K562 (cell line): Measurements from ENCODE around the gene ELF2. TPM values are rescaled to one million over a fixed set of nuclear protein-coding genes. Genes with fewer than 3 reads are reported as not detected.
A peak's percentile ranks its signal among the peaks of the same experiment; 100 is the strongest.

Source experiments
- ATAC-seq: fragments of 200-7000 bp; cut with Tn5 transposase; 3 replicates; pipeline ENCODE4 v1.9.1; 2020; ENCODE audit warnings: moderate library complexity
- BruUV-seq: library from RNA; stranded (reverse); fragments of 400-500 nt; replicated peaks from 2 replicates; lab custom pipeline; 2021; lab: Mats Ljungman, UMichigan
- CTCF ChIA-PET: fragments of 300-600 bp; formaldehyde crosslinking; extraction: SDS; loops from one replicate; lab custom pipeline; 2021; ENCODE audit warnings: low intra/inter-chr PET ratio; lab: Yijun Ruan, JAX
- POLR2A ChIA-PET: fragments of 300-600, 350-650 bp; sonication (Branson Sonifier 250); formaldehyde crosslinking; extraction: SDS; loops from one replicate; lab custom pipeline; 2021; ENCODE audit warnings: antibody characterized with exemption, inconsistent platforms; lab: Yijun Ruan, JAX
- DNase-seq, 4 experiments: peaks; one replicate each; pipeline versions ENCODE4 v3.0.0 to v3.0.0-alpha.2; 2011 to 2018; ENCODE audit warnings: low spot score in 3 of 4, mixed read lengths in 3 of 4; ENCODE audit errors: extremely low read depth in 1 of 4
- FAIRE-seq: peaks from 2 replicates; lab custom pipeline; 2011; peaks lifted over from hg19 to GRCh38; lab: Jason Lieb, UNC
- H2AFZ ChIP-seq: 2 replicates; pipeline ENCODE4 v1.6.0; 2011; ENCODE audit warnings: low read depth, low read length, control low read depth, inconsistent platforms
- H3K27ac ChIP-seq: fragments of 200-600 bp; 3 replicates; pipeline ENCODE4 v1.8.0; 2011; ENCODE audit warnings: low read depth, mild to moderate bottlenecking, control low read depth, inconsistent platforms, low read length, moderate library complexity, mixed read lengths; ENCODE audit errors: extremely low read depth
- H3K27me3 ChIP-seq, 2 experiments: fragments of 300-600 bp in 1 of 2; 2 replicates in 1 of 2; 3 replicates in 1 of 2; pipeline versions ENCODE4 v1.6.0 to v1.8.0; 2011; ENCODE audit warnings: inconsistent platforms in 2 of 2, low read length in 2 of 2, mild to moderate bottlenecking in 1 of 2, mixed read lengths in 1 of 2, moderate library complexity in 1 of 2; ENCODE audit not compliant: control insufficient read depth in 2 of 2, insufficient read depth in 2 of 2
- H3K36me3 ChIP-seq: fragments of 300-600 bp; 3 replicates; pipeline ENCODE4 v1.8.0; 2011; ENCODE audit warnings: mild to moderate bottlenecking, low read length, inconsistent platforms; ENCODE audit not compliant: control insufficient read depth, insufficient read depth
- H3K4me1 ChIP-seq, 2 experiments: fragments of 200-600 bp in 1 of 2; replicated peaks in 1 of 2; 2 replicates in 1 of 2; 3 replicates in 1 of 2; pipeline versions ENCODE4 v1.5.1 to v1.8.0; 2011; ENCODE audit warnings: inconsistent platforms in 2 of 2, low read length in 2 of 2, mild to moderate bottlenecking in 1 of 2, mixed read lengths in 1 of 2, moderate library complexity in 1 of 2; ENCODE audit not compliant: control insufficient read depth in 2 of 2, insufficient read depth in 2 of 2
- H3K4me2 ChIP-seq: 2 replicates; pipeline ENCODE4 v1.6.1; 2011; ENCODE audit warnings: low read length, control low read depth, inconsistent platforms, mixed read lengths; ENCODE audit not compliant: insufficient read depth
- H3K4me3 ChIP-seq: fragments of 200-600 bp; sonication (generic), shearing (Covaris generic); 2 replicates; pipeline ENCODE4 v1.5.1; 2016; ENCODE audit warnings: control low read depth, inconsistent platforms
- H3K79me2 ChIP-seq: fragments of 200-600 bp; 3 replicates; pipeline ENCODE4 v1.8.0; 2011; ENCODE audit warnings: low read length, inconsistent platforms; ENCODE audit not compliant: control insufficient read depth, insufficient read depth
- H3K9ac ChIP-seq, 2 experiments: 2 replicates each; pipeline versions ENCODE4 v1.6.0 to v1.6.1; 2011; ENCODE audit warnings: low read depth in 2 of 2, low read length in 2 of 2, control low read depth in 1 of 2, inconsistent platforms in 1 of 2, mild to moderate bottlenecking in 1 of 2, mixed read lengths in 1 of 2; ENCODE audit not compliant: insufficient read depth in 1 of 2
- H3K9me1 ChIP-seq: one replicate; pipeline ENCODE4 v1.6.0; 2011; ENCODE audit warnings: inconsistent platforms, mild to moderate bottlenecking, low read length, moderate library complexity; ENCODE audit not compliant: control insufficient read depth, insufficient read depth
- H3K9me3 ChIP-seq: replicated peaks from 2 replicates; pipeline ENCODE4 v1.5.1; 2011; ENCODE audit warnings: low read depth, low read length, inconsistent platforms; ENCODE audit not compliant: control insufficient read depth, insufficient read depth
- H4K20me1 ChIP-seq: replicated peaks from 2 replicates; pipeline ENCODE4 v1.6.1; 2011; ENCODE audit warnings: low read length, inconsistent platforms, mixed read lengths; ENCODE audit not compliant: control insufficient read depth, insufficient read depth
- BRD9 ChIP-seq: fragments of 450-650 bp; IDR thresholded peaks from 2 replicates; pipeline ENCODE4 v1.6.1; 2018; ENCODE audit warnings: low read depth; ENCODE audit not compliant: partially characterized antibody
- CBX3 ChIP-seq, 2 experiments: IDR thresholded peaks; 1 replicate in 1 of 2; 2 replicates in 1 of 2; pipeline ENCODE4 v1.6.1; 2012; ENCODE audit warnings: inconsistent platforms in 2 of 2, low read length in 2 of 2, borderline replicate concordance in 1 of 2, control low read depth in 1 of 2
- CGGBP1 ChIP-seq: fragments of 250-450 bp; sonication (Bioruptor Pico); IDR thresholded peaks from 2 replicates; pipeline ENCODE4 v1.9.0; 2021; ENCODE audit warnings: mild to moderate bottlenecking
- HMGXB4 ChIP-seq: sonication (generic); formaldehyde crosslinking; IDR thresholded peaks from 2 replicates; pipeline ENCODE4 v1.8.1; 2023; ENCODE audit warnings: mild to moderate bottlenecking, missing genetic modification reagents
- ILF3 ChIP-seq: fragments of 450-650 bp; IDR thresholded peaks from 2 replicates; pipeline ENCODE4 v1.6.1; 2018; ENCODE audit warnings: antibody characterized with exemption, mild to moderate bottlenecking, moderate library complexity, borderline replicate concordance
- NFXL1 ChIP-seq: fragments of 450-650 bp; formaldehyde crosslinking; IDR thresholded peaks from 2 replicates; pipeline ENCODE4 v1.4.0; 2021; ENCODE audit warnings: mild to moderate bottlenecking
- PCBP2 ChIP-seq: fragments of 200-400 bp; formaldehyde crosslinking; IDR thresholded peaks from 2 replicates; pipeline ENCODE4 v1.6.1; 2018; ENCODE audit warnings: low read length, low read depth, mild to moderate bottlenecking, moderate library complexity; ENCODE audit not compliant: poor library complexity, severe bottlenecking
- PHB ChIP-seq: fragments of 250-450 bp; sonication (Bioruptor Pico); IDR thresholded peaks from 2 replicates; pipeline ENCODE4 v1.5.0; 2021
- PHTF2 ChIP-seq: fragments of 250-450 bp; sonication (Bioruptor Pico); IDR thresholded peaks from 2 replicates; pipeline ENCODE4 v1.5.0; 2021; ENCODE audit warnings: mild to moderate bottlenecking
- RB1 ChIP-seq: fragments of 450-650 bp; IDR thresholded peaks from 2 replicates; pipeline ENCODE4 v1.6.1; 2017; ENCODE audit warnings: low read depth, mild to moderate bottlenecking
- RFX1 ChIP-seq: fragments of 450-650 bp; IDR thresholded peaks from 2 replicates; pipeline ENCODE4 v1.6.1; 2016; ENCODE audit warnings: mild to moderate bottlenecking, moderate library complexity
- SNIP1 ChIP-seq: fragments of 450-650 bp; IDR thresholded peaks from 2 replicates; pipeline ENCODE4 v1.7.1; 2017; ENCODE audit warnings: low read depth, mild to moderate bottlenecking
- TAF1 ChIP-seq: IDR thresholded peaks from 2 replicates; pipeline ENCODE4 v1.6.1; 2011; ENCODE audit warnings: mild to moderate bottlenecking, low read length, moderate library complexity; ENCODE audit not compliant: insufficient read depth, control insufficient read depth, severe bottlenecking; ENCODE audit errors: extremely low read depth
- TCF7L2 ChIP-seq: fragments of 150-350 bp; IDR thresholded peaks from 2 replicates; pipeline ENCODE4 v1.6.1; 2016; ENCODE audit warnings: low read depth, mild to moderate bottlenecking, low read length, moderate library complexity
- ZNF133 ChIP-seq: fragments of 250-450 bp; sonication (Bioruptor Pico); IDR thresholded peaks from 2 replicates; pipeline ENCODE4 v1.4.0; 2020; ENCODE audit warnings: mild to moderate bottlenecking
- ZNF146 ChIP-seq: IDR thresholded peaks from one replicate; pipeline ENCODE4 v1.6.1; 2018; ENCODE audit warnings: missing compliant biosample characterization; ENCODE audit not compliant: unreplicated experiment
- ZNF512 ChIP-seq: IDR thresholded peaks from 2 replicates; pipeline ENCODE4 v1.6.1; 2016; ENCODE audit warnings: missing genetic modification characterization, missing compliant biosample characterization
- ZNF57 ChIP-seq: fragments of 450-650 bp; formaldehyde crosslinking; IDR thresholded peaks from 2 replicates; pipeline ENCODE4 v1.4.0; 2020; ENCODE audit warnings: mild to moderate bottlenecking, moderate library complexity
- ZNF778 ChIP-seq: fragments of 450-650 bp; formaldehyde crosslinking; IDR thresholded peaks from 2 replicates; pipeline ENCODE4 v1.4.0; 2020; ENCODE audit warnings: mild to moderate bottlenecking, moderate library complexity
- WGBS: fragments of 100-300 bp; shearing (Covaris generic); methylation state at CpG from one replicate; pipeline ENCODE4 v1.1.6; 2016; ENCODE audit warnings: low coverage, mixed read lengths; ENCODE audit not compliant: insufficient coverage; ENCODE audit errors: missing lambda C conversion rate; 5-methylcytosine and 5-hydroxymethylcytosine counted together
- in situ Hi-C: fragments of 300-500 bp; cut with MboI; formaldehyde crosslinking; loops from 4 replicates; pipeline ENCODE4 v1.15.0; 2018; ENCODE audit warnings: inconsistent platforms, mixed read lengths
- intact Hi-C: fragments of 100-400 bp; cut with micrococcal nuclease; formaldehyde crosslinking; loops from 2 replicates; pipeline ENCODE4 v1.14.2; 2022
- polyA plus RNA-seq, 8 experiments: library from polyadenylated mRNA; depleted of rRNA in 4 of 8; stranded (reverse) in 5 of 8; unstranded in 3 of 8; fragments of >200 nt; fragmentation: Nextera tagmentation in 2 of 8; fragmentation: Illumina TruSeq in 1 of 8; extraction: Ambion mirVana in 2 of 8; extraction: Trizol in 1 of 8; gene quantifications; 2 replicates each; pipeline versions ENCODE4 v1.2.1 to v1.2.3, GENCODE V29; 2011 to 2014; ENCODE audit warnings: inconsistent platforms in 1 of 8, missing spikeins in 1 of 8
- total RNA-seq, 7 experiments: library from RNA; depleted of rRNA in 6 of 7; stranded (reverse); fragments of >200 nt in 6 of 7; fragmentation: Illumina TruSeq in 2 of 7; extraction: Trizol in 2 of 7; gene quantifications; 2 replicates each; pipeline versions ENCODE4 v1.2.1 to v1.2.3, GENCODE V29; 2011 to 2021; ENCODE audit warnings: low replicate concordance in 1 of 7

Gene ELF2
- total and polyA plus RNA-seq, 9 of the 15 experiments (the other 6 are each of a cell fraction or from before 2014, with no cell fraction given): 9.4 to 58.7 (median 41.6) TPM

GRCh38 chr4:139209470-139210063 lies 32.5 kb upstream of the ELF2 start (continued):
- no peak for TF ChIP-seq ILF3
- TF ChIP-seq ZNF146: peak; percentile 75

GRCh38 chr4:139208404-139208945 lies 31.5 kb upstream of the ELF2 start:
- FAIRE-seq (no peak), DNase-seq (peak in 1 of 4 experiments; percentile 30), ATAC-seq (peak; percentile 42)
- Histone ChIP-seq H3K4me2 (no peak overlapping the region), H3K27me3 (no peaks in the 10 kb centered on the region), H3K9me1 (no peaks in the 10 kb centered on the region), H3K4me1 (peaks cover 2 to 12% of the 10 kb centered on the region in 2 experiments; a peak in 3 of 5 replicates), H3K9me3 (no peaks in the 10 kb centered on the region), H2AFZ (peak overlapping the region; percentile 23), H3K79me2 (no peaks in the 10 kb centered on the region), H3K4me3 (no peak overlapping the region), H3K36me3 (no peaks in the 10 kb centered on the region), H3K9ac (no peak overlapping the region), H3K27ac (no peak overlapping the region), H4K20me1 (no peaks in the 10 kb centered on the region)
- 26% methylated on average over 3 of the region's 3 CpGs for WGBS
- in situ Hi-C loops: no loop called here
- ChIA-PET POLR2A (interaction anchor here (0.9 to 1.2 kb wide), 2 partner anchors 29 to 87 kb away, joined by 3 read pairs; no protein-coding TSS in a partner anchor), CTCF (no interaction called here)
- no TSS peak for BruUV-seq
- intact Hi-C loops: no loop called here
- TF ChIP-seq CGGBP1 (CRISPR knock-in tag) (no peak), ZNF57 (CRISPR knock-in tag) (no peak), RB1 (no peak), PHB (CRISPR knock-in tag) (no peak), NFXL1 (no peak), PHTF2 (CRISPR knock-in tag) (no peak), CBX3 (IDR thresholded peaks at IDR 0.05; ENCODE audit: borderline replicate concordance in 1 of 2, low read length in 2 of 2) (no peak), ZNF778 (CRISPR knock-in tag) (no peak), HMGXB4 (CRISPR knock-in tag) (no peak), TAF1 (no peak), PCBP2 (no peak), BRD9 (no peak), ZNF133 (CRISPR knock-in tag) (no peak), RFX1 (no peak), ZNF512 (tag) (peak; percentile 64; the same call in 1 of the 2 replicates), TCF7L2 (no peak), SNIP1 (no peak)
